ENCODE results near the gene PIF1.
"Not testable (repeated sequence)": the region's sequence is repeated elsewhere in the genome, so short reads cannot be mapped to it uniquely, and the experiment has no call there.

The PIF1 gene

GRCh38 chr15:64836023-64836536 is 10.6 kb upstream of the PIF1 start:
- no peaks in the 10 kb centered on the region for H3K27me3 ChIP-seq
- H3K36me3 ChIP-seq: no peaks in the 10 kb centered on the region
- intact Hi-C loops (cut with DNase I; ENCODE audit: low total_unique reads): no loop called here
- no peaks in the 10 kb centered on the region for H3K9me3 ChIP-seq
- H3K4me3 ChIP-seq: peak overlapping the region in 1 of 2 donors; percentile 22
- no peak for DNase-seq
- no peak for TF ChIP-seq CTCF (IDR thresholded peaks at IDR 0.05)
- H3K4me1 ChIP-seq: peaks cover 0 to 22% (median 8%) of the 10 kb centered on the region in 4 donors
- H3K27ac ChIP-seq: peak overlapping the region; percentile 31 to 81

- no peak overlapping the region for H3K27ac ChIP-seq
- H3K4me1 ChIP-seq: peaks cover 0 to 14% (median 1%) of the 10 kb centered on the region in 4 donors
- DNase-seq: no peak
- no peak overlapping the region for H3K4me3 ChIP-seq
- intact Hi-C loops (cut with DNase I; ENCODE audit: low total_unique reads): no loop called here
- TF ChIP-seq CTCF (IDR thresholded peaks at IDR 0.05): no peak
- no peaks in the 10 kb centered on the region for H3K27me3 ChIP-seq
- no peaks in the 10 kb centered on the region for H3K9me3 ChIP-seq
- no peaks in the 10 kb centered on the region for H3K36me3 ChIP-seq
These were observed 8.2 kb upstream of the PIF1 start for GRCh38 chr15:64833690-64834089.

- DNase-seq: no peak
- intact Hi-C loops (cut with DNase I; ENCODE audit: low total_unique reads): no loop called here
- Histone ChIP-seq H3K4me1 (peaks cover 0 to 19% (median 13%) of the 10 kb centered on the region in 4 donors), H3K4me3 (no peak overlapping the region), H3K27ac (no peak overlapping the region), H3K36me3 (no peaks in the 10 kb centered on the region), H3K9me3 (no peaks in the 10 kb centered on the region), H3K27me3 (no peaks in the 10 kb centered on the region)
- TF ChIP-seq CTCF (IDR thresholded peaks at IDR 0.05): no peak
These were observed 3.5 kb upstream of the PIF1 start for GRCh38 chr15:64828985-64829384.

- peak overlapping the region; percentile 39 to 55 for H3K4me3 ChIP-seq
- no peaks in the 10 kb centered on the region for H3K9me3 ChIP-seq
- intact Hi-C loops (cut with DNase I; ENCODE audit: low total_unique reads): no loop called here
- no peak overlapping the region for H3K27ac ChIP-seq
- H3K27me3 ChIP-seq: no peaks in the 10 kb centered on the region
- H3K36me3 ChIP-seq: no peaks in the 10 kb centered on the region
- no peak for TF ChIP-seq CTCF (IDR thresholded peaks at IDR 0.05)
- H3K4me1 ChIP-seq: peaks cover 0 to 24% (median 21%) of the 10 kb centered on the region in 4 donors
- DNase-seq: no peak
These were observed 467 bp downstream of the PIF1 start for GRCh38 chr15:64824929-64825430.

GRCh38 chr15:64816452-64816851 is 9.0 kb downstream of the PIF1 start:
- TF ChIP-seq CTCF (IDR thresholded peaks at IDR 0.05): no peak
- Histone ChIP-seq H3K36me3 (no peaks in the 10 kb centered on the region), H3K4me1 (no peaks in the 10 kb centered on the region), H3K27ac (no peak overlapping the region), H3K9me3 (no peaks in the 10 kb centered on the region), H3K27me3 (no peaks in the 10 kb centered on the region), H3K4me3 (no peak overlapping the region)
- no peak for DNase-seq
- intact Hi-C loops (cut with DNase I; ENCODE audit: low total_unique reads): no loop called here

- H3K36me3 ChIP-seq; H3K4me3 ChIP-seq; H3K4me1 ChIP-seq; DNase-seq; H3K27ac ChIP-seq; H3K27me3 ChIP-seq; intact Hi-C loops (cut with DNase I; ENCODE audit: low total_unique reads); H3K9me3 ChIP-seq: not testable (repeated sequence)
These were observed 10.5 kb downstream of the PIF1 start for GRCh38 chr15:64814965-64815364.

GRCh38 chr15:64814283-64814682 is 11.2 kb downstream of the PIF1 start:
- H3K4me3 ChIP-seq; H3K27ac ChIP-seq; H3K27me3 ChIP-seq; H3K36me3 ChIP-seq; H3K4me1 ChIP-seq; DNase-seq; H3K9me3 ChIP-seq; intact Hi-C loops (cut with DNase I; ENCODE audit: low total_unique reads): not testable (repeated sequence)
